ENCODE results near the gene STC2. TPM values are rescaled to one million over a fixed set of nuclear protein-coding genes. Genes with fewer than 3 reads are reported as not detected.

The STC2 gene
- total RNA-seq, 2 experiments from 2014 or later: 40.9 to 45.9 TPM

DNA sequence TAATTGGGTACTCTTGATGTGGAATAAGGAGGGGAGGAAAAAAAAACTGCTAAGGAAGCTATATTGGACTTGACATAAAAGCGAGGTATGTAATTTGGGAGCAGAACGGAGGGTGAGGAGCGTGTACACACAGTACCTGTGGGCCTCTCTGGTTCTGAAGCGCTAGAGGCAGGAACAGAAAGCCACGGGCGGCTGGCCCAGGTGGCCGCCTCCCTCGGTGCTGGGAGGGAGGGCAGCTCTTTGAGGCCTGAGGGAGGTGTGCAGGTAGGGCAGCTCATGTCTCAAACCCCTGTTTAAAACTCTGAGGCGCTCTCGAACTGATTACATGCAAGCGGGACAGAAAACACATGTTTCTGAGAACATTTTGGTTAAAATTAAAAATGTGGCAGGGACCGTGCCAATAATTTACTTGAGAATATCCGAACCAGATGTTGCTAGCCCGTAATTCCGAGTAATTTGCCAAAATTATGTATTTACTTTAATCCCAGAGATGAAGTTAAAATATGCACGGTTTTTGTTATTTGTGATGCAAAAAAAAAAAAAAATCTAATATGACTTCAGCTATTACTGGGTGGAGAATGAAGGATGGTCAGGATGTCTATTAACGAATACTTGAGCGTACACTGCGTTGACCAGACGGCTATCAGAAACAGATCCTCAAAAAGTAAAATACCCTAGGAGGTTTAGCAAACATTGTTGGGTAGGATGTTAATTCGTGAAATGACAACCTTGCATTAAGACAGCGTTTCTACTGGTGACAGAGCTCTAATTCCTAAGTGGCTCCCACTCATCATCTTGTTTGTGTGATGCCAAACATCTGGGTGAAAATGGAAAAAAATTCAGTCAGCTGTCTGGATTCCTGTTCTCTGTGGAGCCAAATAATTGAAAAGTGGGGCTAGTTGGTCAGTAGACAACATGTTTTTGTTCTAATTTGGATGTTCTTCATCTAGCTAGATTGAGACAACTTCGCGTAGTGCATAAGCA, 24.4 kb upstream of the STC2 start:
- DNase-seq (no peak), ATAC-seq (no peak)
- ChIA-PET POLR2A (interaction anchor here (0.6 kb wide), 1 partner anchor 192 kb away, joined by 3 read pairs; no protein-coding TSS in a partner anchor), CTCF (interaction anchor here (1.3 kb wide), 1 partner anchor 22 kb away, joined by 3 read pairs; no protein-coding TSS in a partner anchor)
- intact Hi-C loops (cut with micrococcal nuclease): no loop called here
- Mint-ChIP-seq H3K27me3 (peaks cover 9% of the 10 kb centered on the region), H3K9me3 (no peaks in the 10 kb centered on the region), H3K4me3 (no peak overlapping the region), H3K4me1 (ENCODE audit: low read depth) (no peaks in the 10 kb centered on the region), H3K27ac (no peak overlapping the region), H3K36me3 (ENCODE audit: low read depth) (no peaks in the 10 kb centered on the region)
- TF ChIP-seq, protein P1, sequence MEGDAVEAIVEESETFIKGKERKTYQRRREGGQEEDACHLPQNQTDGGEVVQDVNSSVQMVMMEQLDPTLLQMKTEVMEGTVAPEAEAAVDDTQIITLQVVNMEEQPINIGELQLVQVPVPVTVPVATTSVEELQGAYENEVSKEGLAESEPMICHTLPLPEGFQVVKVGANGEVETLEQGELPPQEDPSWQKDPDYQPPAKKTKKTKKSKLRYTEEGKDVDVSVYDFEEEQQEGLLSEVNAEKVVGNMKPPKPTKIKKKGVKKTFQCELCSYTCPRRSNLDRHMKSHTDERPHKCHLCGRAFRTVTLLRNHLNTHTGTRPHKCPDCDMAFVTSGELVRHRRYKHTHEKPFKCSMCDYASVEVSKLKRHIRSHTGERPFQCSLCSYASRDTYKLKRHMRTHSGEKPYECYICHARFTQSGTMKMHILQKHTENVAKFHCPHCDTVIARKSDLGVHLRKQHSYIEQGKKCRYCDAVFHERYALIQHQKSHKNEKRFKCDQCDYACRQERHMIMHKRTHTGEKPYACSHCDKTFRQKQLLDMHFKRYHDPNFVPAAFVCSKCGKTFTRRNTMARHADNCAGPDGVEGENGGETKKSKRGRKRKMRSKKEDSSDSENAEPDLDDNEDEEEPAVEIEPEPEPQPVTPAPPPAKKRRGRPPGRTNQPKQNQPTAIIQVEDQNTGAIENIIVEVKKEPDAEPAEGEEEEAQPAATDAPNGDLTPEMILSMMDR (IDR thresholded peaks at IDR 0.05): no peak

DNA sequence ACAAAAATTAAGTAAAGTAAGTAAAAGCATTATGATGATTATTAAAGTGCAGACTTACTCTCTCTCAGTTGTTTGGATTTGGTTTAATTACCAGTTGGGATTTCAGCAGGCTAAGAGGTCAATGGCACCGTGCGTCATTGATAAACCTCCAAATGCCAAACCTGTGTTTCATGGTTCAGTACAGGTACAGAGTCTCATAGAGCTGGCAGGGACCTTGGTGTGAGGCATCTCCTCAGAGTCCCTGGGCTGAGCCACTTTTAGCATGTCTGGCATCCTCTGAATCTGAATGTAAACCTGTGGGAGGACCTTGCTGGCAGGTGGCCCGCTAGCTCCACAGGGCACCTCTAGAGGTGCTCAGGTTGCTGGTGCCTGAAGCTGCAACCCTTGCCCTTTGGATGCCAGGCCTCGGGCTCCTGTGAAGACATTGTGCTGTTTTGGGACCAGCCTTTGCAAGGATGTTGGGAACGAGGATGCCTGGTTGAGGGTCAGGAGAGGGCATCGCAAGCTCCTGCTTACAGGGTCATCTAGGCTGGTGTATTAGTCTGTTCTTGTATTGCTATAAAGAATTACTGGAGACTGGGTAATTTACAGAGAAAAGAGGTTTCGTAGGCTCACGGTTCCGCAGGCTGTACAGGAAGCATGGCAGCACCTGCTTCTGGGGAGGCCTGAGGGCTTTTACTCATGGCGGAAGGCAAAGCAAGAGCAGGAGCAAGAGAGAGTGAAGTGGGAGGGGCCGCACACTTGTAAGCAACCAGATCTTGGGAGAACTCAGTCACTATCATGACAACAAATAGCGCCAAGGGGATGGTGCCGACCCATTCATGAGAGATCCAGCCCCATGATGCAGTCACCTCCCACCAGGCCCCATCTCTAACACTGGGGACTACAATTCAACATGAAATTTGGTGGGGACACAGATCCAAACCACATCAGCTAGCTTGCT, 14.9 kb upstream of the STC2 start:
- H3K9me3 Mint-ChIP-seq: no peaks in the 10 kb centered on the region
- ChIA-PET POLR2A (interaction anchor here (1.2 kb wide), 1 partner anchor 10 kb away, joined by 3 read pairs; no protein-coding TSS in a partner anchor), CTCF (no interaction called here)
- no peak for ATAC-seq
- intact Hi-C loops (cut with micrococcal nuclease): no loop called here
- no peaks in the 10 kb centered on the region for H3K4me1 Mint-ChIP-seq (ENCODE audit: low read depth)
- TF ChIP-seq, protein P1 (IDR thresholded peaks at IDR 0.05): no peak
- H3K4me3 Mint-ChIP-seq: no peak overlapping the region
- H3K36me3 Mint-ChIP-seq (ENCODE audit: low read depth): no peaks in the 10 kb centered on the region
- H3K27ac Mint-ChIP-seq: no peak overlapping the region
- H3K27me3 Mint-ChIP-seq: peaks cover 2% of the 10 kb centered on the region
- DNase-seq: no peak

DNA sequence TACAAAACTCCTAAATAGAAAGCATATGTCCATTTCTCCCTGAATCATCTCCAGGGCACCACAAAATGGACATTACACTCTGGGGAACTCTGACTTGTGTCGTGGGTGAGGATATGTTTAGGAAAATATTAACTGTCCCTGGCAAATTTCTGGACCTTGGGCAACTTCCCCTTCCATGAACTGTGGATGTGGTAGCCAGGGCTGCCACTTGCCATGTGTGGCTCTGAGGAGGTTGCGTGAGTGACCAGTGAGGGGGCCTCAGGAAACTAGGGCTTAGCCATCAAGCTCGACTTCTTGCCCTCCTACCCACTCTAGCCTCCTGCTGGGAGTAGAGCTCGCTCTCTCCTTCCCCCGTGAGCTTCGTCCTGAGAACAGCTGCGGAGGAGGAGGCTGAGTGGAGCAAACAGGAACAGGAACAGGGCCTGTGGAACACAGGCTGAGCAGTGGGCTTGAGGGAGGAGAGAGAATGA, 13.8 kb upstream of the STC2 start:
- no peak for ATAC-seq
- Mint-ChIP-seq H3K27me3 (no peaks in the 10 kb centered on the region), H3K4me3 (no peak overlapping the region), H3K4me1 (ENCODE audit: low read depth) (no peaks in the 10 kb centered on the region), H3K9me3 (no peaks in the 10 kb centered on the region), H3K36me3 (ENCODE audit: low read depth) (no peaks in the 10 kb centered on the region), H3K27ac (no peak overlapping the region)
- CTCF ChIA-PET: no interaction called here
- TF ChIP-seq, protein P1 (IDR thresholded peaks at IDR 0.05): no peak
- intact Hi-C loops (cut with micrococcal nuclease): no loop called here
- DNase-seq: no peak
- POLR2A ChIA-PET: no interaction called here

DNA sequence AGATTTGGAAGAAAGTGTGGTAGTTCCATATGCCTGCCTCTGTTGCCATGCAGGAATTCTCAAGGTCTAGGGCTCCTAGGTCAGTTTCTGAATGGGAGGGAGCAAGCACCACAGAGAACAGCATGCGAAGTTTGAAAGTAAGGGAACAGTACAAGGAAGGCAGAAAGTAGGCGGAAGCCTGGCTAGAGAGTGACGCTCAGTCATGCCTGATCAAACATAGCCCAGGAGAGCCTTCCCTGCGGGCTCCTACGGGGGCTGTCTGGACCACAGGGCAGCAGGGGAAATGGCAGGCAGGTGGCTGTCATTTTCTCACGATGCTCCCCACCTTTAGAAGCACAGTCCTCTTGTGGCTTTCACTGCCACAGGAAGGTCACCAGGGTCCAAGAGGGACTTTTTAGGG, 12.8 kb upstream of the STC2 start:
- no peak for ATAC-seq
- intact Hi-C loops (cut with micrococcal nuclease): no loop called here
- Mint-ChIP-seq H3K9me3 (no peaks in the 10 kb centered on the region), H3K27me3 (peaks cover 2% of the 10 kb centered on the region), H3K36me3 (ENCODE audit: low read depth) (no peaks in the 10 kb centered on the region), H3K4me3 (no peak overlapping the region), H3K4me1 (ENCODE audit: low read depth) (no peaks in the 10 kb centered on the region), H3K27ac (no peak overlapping the region)
- POLR2A ChIA-PET: no interaction called here
- CTCF ChIA-PET: no interaction called here
- DNase-seq: no peak
- TF ChIP-seq, protein P1 (IDR thresholded peaks at IDR 0.05): no peak

Data from activated CD8-positive, alpha-beta T cell treated with anti-CD3 and anti-CD28 coated beads for 36 hours (primary cell).